Stimulated activated CD4-positive, alpha-beta T cell treated with anti-CD3 and anti-CD28 coated beads, Interleukin-15, amount 100 ng/mL, for 1 hour (primary cell): ENCODE results near the gene HTR3E.

Experiments used
- DNase-seq, 2 donors: peaks; one replicate each; pipeline ENCODE4 v3.0.0-alpha.2; 2020; ENCODE audit warnings: low read depth in 1 of 2, low spot score in 1 of 2

Gene HTR3E

DNA sequence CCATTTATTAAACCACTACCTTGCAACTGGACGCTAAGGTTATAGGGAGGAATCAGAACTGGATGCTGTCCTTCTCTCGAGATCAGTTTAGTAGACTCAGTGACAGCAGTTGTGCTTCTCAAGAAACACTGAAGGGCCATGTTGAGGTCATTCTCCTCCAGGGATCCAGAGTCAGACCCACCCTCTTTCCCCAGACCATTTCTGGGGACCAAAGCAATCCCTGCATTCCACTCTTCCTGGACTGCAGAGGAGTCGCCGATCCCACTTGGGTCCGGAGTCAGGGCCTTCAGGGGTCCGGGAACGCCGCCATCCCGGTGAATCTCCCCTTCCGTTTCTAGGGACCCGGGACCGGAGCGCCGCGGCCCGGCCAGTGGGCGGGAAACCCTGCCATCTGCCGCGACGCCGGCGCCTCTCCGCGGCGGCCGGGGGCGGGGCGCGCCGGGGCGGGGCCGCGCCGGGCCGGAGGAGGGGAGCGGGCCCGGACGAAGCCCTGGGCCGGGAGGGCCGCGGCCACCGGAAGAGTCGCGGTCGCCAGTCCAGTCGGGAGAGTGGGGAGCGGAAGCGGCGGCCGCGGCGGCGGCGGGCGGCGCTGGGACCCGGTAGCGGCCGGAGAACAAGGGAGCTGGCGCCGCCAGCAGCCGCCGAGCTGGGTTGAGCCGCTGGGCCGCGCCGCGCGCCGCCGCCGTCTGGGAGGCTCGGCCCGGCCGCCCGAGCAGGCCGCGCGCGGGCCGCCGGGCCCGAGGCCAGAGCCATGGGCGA, 58.2 kb downstream of the HTR3E start, which contains the start of gene DVL3:
Gene DVL3, plus strand, starts transcription at position 493 of the 759 bp plus-strand sequence. Its CDS starts 259 bp downstream, at position 752.
- peak in 1 of 2 donors; percentile 34 for DNase-seq

DNA sequence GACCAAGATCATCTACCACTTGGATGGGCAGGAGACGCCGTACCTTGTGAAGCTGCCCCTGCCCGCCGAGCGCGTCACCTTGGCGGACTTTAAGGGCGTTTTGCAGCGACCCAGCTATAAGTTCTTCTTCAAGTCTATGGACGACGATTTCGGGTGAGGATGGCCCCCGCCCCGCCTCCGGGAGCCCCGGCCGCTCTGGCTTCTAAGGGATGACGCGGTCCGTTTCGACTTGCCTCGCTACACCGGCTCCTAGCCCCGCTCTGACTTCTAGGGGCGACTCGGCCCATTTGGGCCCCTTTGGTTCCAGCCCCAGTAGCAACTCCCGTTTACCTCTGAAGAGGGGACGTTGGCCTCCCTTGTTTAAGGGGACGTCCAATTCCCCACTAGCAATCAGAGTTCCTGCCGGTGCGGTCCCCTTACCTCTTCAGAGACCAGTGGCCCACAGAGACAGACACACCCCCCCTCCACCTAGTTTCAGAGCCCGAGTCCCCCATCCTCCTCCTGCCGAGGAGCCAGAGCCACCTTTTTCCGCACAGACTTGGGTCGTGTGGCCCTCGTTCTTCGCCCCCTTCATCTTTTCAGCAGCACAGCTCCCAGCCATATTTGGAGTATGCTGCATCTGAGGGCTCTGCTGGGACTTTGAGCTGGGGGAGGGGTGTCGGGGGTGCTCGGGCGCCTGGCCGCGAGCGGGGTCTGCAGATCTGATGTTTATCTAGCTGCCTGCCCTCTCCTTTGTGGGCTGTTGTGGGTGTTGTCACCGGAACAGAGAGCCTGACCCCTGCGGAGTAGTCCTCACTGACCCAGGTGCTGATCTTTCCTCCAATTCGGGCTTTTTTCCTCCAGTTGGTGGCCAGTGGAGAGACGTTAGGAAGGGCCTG, 59.0 kb downstream of the HTR3E start:
- DNase-seq = peak in 1 of 2 donors; percentile 31

DNA sequence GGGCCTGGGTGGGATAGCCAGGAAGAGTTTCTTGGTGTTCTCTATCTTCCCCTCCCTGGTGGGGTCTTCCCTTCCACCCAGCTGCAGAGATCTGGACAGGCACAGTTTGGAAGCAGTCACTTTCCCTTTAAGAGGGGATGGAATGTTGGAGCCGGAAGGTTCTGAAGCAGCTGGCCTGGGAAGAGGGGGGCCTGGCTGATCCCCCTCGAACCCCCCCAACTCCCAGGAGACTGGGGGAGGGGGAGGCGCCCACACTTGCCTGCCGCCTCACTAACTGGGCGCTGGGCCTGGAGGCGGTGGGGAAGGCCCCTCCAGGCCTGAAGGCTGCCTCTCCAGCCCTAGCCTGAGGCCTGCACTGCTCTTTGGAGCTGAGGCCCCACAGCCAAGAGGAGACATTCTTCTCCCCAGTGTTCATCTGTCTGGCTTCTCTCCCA, 59.7 kb downstream of the HTR3E start:
- DNase-seq = no peak
